Epidermal melanocyte (primary cell): ENCODE data around the gene FKBP8.
"Not testable (repeated sequence)": the region's sequence is repeated elsewhere in the genome, so short reads cannot be mapped to it uniquely, and the experiment has no call there.

ENCODE experiments used
- DNase-seq: peaks from one replicate; pipeline ENCODE4 v3.0.0; 2011; ENCODE audit warnings: low spot score; ENCODE audit not compliant: insufficient read length

FKBP8 gene

DNA sequence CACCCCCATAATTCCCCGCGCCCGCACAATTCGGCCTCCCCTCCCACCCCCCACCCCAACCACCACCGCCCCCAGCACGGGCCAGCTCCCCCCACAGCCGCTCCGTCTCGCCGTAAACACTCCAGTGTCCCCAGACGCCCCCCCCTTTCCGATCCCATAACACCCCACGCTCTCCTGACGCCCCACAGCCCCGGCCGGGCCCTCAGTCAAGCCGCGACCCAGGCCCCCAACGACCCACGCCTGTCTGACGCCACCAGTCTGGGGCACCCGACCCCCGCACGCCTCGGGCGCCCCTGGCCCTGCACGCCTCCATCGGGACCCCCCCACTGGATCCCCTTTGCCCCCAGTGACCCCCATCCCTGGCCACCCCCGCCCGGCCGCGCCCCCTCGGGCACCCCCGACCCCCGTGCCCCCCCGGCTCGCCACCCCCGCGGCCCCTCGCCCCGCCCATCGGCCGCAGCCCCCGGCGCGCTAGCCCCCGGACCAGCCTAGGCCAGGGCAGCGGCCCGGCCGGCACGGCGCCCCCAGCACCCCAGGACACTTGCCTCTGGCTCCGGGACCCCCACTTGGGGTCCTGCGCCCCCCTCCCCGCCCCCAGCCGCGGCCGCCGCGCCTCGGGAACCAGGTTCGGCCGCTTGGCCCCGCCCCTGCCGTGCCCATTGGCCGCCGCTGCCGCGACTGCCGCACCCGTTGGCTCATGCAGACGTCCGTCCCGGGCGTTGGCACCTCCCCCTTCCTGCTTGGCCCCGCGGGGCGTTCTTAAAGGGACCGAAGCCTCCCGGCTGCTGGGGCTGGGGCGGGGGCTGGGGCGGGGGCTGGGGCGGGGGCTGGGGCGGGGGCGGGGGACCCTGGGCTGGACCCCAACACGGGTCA lies at the start of gene FKBP8:
FKBP8 (minus strand) TSS at position 633 of the 873 bp plus-strand sequence. CDS start 1,603 bp downstream, outside the sequence.
- DNase-seq: peak; percentile 98

DNA sequence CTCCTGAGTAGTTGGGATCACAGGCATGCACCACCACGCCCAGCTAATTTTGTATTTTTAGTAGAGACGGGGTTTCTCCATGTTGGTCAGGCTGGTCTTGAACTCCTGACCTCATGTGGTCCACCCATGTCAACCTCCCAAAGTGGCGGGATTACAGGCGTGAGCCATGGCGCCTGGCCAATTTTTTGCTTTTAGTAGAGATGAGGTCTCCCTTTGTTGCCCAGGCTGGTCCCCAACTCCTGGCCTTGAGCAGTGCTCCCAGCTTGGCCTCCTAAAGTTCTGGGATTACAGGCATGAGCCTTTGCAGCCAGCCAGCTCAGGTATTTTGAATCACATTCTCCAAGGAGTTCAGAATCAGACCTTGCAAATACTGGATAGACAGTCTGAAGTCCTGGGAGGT lies 49.4 kb upstream of the FKBP8 start:
- DNase-seq: not testable (repeated sequence)

- no peak for DNase-seq
These were observed 48.5 kb upstream of the FKBP8 start for GRCh38 chr19:18591735-18592385.

GRCh38 chr19:18590273-18591272 lies 47.2 kb upstream of the FKBP8 start:
- no peak for DNase-seq

GRCh38 chr19:18589380-18590272 lies 46.3 kb upstream of the FKBP8 start:
- DNase-seq: no peak

GRCh38 chr19:18588611-18589379 lies 45.4 kb upstream of the FKBP8 start, which contains the start of gene REX1BD:
TSS of gene REX1BD (plus strand) at chr19:18588798. CDS start at chr19:18588802, 4 bp downstream.
- peak; percentile 66 for DNase-seq

GRCh38 chr19:18587962-18588610 lies 44.7 kb upstream of the FKBP8 start:
- DNase-seq: no peak

DNA sequence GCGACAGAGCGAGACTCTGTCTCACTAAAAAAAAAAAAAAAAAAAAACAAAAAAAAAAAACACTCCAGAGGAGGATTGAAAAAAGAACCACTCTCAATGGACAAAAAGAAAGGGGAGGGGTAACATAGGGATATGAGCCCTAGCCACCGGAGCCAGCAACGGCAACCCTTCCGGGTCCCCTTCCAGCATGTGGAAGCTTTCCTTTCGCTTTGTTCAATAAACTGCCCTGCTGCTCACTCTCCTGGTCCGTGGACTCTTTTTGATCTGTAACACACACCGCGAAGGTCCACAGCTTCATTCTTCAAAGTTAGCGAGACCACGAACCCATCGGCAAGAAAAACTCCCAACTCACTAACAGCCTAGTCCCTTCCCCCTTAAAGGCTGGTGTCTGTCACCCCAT lies 44.2 kb upstream of the FKBP8 start:
- no peak for DNase-seq

GRCh38 chr19:18586306-18586705 lies 42.9 kb upstream of the FKBP8 start:
- DNase-seq: no peak

DNA sequence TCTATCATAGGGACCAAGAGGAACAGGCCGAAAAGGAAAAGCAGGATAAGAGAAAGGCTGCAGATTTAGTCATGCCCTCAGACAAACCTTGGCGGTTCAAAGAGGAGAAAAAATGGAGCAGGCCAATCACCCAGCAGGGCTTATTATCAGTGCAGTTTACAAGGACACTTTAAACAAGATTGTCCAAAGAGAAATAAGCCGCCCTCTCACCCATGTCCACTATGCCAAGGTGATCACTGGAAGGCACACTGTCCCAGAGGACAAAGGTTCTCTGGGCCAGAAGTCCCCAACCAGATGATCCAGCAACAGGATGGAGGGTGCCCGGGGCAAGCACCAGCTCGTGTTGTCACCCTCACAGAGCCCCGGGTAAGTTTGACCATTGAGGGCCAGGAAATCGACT lies 36.9 kb upstream of the FKBP8 start:
- DNase-seq: no peak

- DNase-seq: no peak
These were observed 34.1 kb upstream of the FKBP8 start for GRCh38 chr19:18577365-18577914.

DNA sequence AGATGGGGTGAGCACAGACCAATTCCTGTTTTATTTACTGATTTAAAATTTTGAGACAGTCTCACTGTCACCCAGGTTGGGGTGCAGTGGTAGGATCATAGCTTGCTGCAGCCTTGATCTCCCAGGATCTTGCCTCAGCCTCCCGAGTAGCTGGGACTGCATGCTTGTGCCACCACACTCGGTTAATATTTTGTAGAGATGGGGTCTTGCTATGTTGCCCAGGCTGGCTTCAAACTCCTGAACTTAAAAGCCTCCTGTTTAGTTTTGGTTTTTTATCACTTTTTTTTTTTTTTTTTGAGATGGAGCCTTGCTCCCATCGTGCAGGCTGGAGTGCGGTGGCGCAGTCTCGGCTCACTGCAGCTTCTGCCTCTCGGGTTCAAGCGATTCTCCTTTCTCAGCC lies 33.0 kb upstream of the FKBP8 start:
- no peak for DNase-seq

GRCh38 chr19:18574691-18575291 lies 31.4 kb upstream of the FKBP8 start:
- no peak for DNase-seq

DNA sequence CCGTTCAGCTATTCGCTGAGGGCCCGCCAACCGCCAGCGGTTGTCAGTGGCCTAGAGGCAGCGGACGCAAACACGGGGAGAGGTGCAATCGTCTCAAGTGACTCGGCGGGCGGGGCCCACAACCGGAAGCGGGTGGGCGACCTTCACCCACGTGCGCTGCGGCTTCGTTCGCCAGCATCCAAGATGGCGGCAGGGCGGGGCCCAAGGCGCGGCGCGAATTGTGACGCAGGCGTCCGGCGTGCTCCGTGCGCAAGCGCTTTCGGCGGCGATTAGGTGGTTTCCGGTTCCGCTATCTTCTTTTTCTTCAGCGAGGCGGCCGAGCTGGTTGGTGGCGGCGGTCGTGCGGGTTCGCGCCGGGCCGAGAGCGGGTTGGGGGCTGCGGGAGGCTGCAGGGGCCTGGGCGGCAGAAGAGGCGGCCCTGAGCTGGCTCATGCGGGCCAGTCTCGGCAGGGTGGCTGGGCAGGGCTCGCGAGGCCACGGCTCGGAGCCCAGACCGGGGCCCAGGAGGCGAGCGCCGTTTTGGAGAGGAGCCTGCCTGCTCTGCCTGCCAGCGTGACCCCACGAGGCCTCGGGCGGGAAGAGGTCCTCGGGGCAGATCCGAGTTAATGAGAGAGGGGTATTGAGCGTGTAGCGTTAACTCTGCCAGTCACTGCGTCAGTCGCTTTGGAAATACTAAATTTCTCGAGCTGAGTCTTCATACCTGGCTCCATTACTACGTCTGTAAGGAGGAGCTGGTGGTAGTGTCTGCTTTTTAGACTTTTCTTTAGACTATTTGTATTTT lies 28.4 kb upstream of the FKBP8 start, which contains the start of gene UBA52:
UBA52 (plus strand) TSS at position 294 of the 781 bp plus-strand sequence. CDS start 1,444 bp downstream, outside the sequence.
- peak; percentile 79 for DNase-seq

DNA sequence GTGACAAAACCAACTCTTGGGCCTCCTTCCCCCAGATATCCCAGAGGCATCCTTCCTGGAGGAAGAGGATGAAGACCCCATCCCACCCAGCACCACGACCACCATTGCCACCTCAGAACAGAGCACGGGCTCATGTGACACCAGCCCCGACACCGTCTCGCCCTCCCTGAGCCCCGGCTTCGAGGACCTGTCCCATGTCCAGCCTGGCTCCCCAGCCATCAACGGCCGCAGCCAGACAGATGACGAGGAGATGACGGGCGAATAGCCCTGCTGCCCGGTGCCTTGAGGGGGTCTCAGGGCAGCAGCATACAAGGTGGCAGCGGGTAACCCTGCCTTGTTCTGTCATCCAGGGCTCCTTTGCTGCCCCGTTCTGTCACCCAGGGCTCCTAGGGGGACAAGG lies 25.0 kb upstream of the FKBP8 start:
- no peak for DNase-seq

DNA sequence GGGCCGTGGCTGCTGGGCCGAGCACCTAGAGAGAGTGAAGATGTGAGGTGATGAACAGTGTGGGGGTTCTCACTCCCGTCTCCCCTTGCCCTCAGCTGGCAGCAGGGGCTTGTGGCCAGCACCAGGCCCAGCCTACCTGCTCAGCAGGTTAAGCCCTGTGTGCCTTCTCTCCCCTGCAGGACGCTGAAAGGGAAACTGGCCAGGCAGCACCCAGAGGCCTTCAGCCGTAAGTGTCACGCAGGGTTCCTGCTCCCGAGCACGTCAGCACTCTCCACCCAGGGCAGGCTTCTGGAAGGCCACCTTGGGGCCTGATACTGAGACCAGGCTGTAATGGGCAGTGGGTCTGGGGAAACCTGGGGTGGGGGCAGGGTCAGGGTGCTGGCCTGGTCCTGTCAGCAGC lies 23.6 kb upstream of the FKBP8 start:
- no peak for DNase-seq

GRCh38 chr19:18562086-18562485 lies 18.7 kb upstream of the FKBP8 start:
- DNase-seq: no peak
